NB4 (cell line): ENCODE results near the gene PCNX2.

Source experiments
- DNase-seq: peaks from one replicate; pipeline ENCODE4 v3.0.0; 2010; ENCODE audit warnings: low read depth
- H3K4me3 ChIP-seq: one replicate; pipeline ENCODE4 v1.5.1; 2011; ENCODE audit warnings: mild to moderate bottlenecking, low read depth, low read length, moderate library complexity
- MAX ChIP-seq: IDR thresholded peaks from 2 replicates; pipeline ENCODE4 v1.6.1; 2011; ENCODE audit warnings: low read depth, low read length
- MYC ChIP-seq: IDR thresholded peaks from 2 replicates; pipeline ENCODE4 v1.6.1; 2011; ENCODE audit warnings: low read depth, low read length
- POLR2A ChIP-seq: IDR thresholded peaks from 2 replicates; pipeline ENCODE4 v1.6.1; 2011; ENCODE audit warnings: mild to moderate bottlenecking; ENCODE audit not compliant: insufficient read length; ENCODE audit errors: extremely low read depth
- TF ChIP-seq, protein P1 (sequence below): IDR thresholded peaks from one replicate; pipeline ENCODE4 v1.5.1; 2012; ENCODE audit warnings: low read depth, low read length

Gene PCNX2

DNA sequence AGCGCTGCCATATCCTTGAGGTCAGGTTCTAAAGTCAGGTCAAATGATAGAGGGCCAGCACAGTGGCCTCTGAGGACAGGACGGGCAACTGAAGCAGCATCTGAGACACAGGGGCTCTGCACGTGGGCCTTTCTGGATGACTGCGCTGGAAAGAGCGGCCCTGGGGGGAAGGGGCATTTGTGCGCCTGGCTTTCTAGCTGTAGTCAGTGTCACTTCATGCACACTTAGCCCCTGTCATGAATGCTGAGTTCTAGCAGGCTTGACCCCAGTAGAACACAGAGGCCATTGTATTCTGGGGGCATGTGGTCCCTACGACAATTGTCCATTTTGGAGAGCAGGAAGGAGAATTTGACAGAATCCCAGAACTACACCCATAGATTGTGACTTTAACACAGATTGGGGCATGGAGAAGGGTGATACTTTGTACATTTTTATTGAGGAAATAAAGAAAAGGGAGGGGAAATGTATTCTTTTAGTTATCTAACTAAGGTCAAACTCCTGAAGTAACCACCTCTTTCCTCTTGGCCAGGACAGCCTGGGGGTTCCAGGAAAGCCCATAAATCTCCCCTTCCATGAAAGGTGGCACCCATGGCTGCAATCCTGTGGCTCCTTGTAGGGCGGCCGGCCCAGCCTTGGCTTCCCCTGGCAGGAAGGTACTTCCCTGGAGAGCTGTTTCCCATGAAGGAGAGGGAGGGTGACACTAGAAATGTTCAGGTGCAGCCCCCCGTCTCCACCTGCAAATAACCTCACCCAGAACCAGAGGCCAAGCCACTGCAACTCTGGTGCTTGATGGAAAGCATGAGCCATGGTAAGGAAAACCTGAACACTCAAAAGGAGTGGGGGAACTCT is 310.7 kb downstream of the PCNX2 start:
- DNase-seq, result no peak
- TF ChIP-seq MYC (no peak), POLR2A (no peak), MAX (no peak)
- TF ChIP-seq, protein P1, sequence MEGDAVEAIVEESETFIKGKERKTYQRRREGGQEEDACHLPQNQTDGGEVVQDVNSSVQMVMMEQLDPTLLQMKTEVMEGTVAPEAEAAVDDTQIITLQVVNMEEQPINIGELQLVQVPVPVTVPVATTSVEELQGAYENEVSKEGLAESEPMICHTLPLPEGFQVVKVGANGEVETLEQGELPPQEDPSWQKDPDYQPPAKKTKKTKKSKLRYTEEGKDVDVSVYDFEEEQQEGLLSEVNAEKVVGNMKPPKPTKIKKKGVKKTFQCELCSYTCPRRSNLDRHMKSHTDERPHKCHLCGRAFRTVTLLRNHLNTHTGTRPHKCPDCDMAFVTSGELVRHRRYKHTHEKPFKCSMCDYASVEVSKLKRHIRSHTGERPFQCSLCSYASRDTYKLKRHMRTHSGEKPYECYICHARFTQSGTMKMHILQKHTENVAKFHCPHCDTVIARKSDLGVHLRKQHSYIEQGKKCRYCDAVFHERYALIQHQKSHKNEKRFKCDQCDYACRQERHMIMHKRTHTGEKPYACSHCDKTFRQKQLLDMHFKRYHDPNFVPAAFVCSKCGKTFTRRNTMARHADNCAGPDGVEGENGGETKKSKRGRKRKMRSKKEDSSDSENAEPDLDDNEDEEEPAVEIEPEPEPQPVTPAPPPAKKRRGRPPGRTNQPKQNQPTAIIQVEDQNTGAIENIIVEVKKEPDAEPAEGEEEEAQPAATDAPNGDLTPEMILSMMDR, result no peak

GRCh38 chr1:232983817-232984567 is 311.5 kb downstream of the PCNX2 start:
- DNase-seq, result no peak
- no peak overlapping the region for H3K4me3 ChIP-seq
- TF ChIP-seq POLR2A (no peak), MYC (no peak), MAX (no peak)
- TF ChIP-seq, protein P1, result no peak

More for the DNA sequence above, 310.7 kb downstream of the PCNX2 start:
- no peak overlapping the region for H3K4me3 ChIP-seq

DNA sequence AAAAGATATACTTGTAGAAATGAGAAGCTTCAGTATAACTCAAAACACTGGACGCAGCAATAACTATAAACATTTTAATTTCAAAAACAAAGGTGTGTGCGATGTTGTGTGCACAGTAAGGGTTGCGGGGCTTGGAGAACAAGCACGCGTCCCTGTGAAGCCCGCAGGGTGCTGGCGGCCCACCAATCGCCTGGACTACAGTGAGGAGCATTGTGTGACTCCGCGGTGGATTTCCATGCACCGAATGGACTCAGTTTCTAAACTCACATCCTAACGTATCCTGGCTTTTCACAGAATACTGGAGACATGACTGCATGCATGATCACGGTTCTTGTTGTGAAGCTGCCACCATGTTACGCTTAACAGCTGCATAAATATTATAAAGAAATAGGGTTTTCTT is 312.1 kb downstream of the PCNX2 start:
- DNase-seq, result no peak
- TF ChIP-seq POLR2A (no peak), MYC (no peak), MAX (no peak)
- TF ChIP-seq, protein P1, result no peak

GRCh38 chr1:232982238-232982944 is 313.1 kb downstream of the PCNX2 start:
- H3K4me3 ChIP-seq, result no peak overlapping the region
- TF ChIP-seq POLR2A (no peak), MAX (no peak), MYC (no peak)
- TF ChIP-seq, protein P1, result no peak
- peak; percentile 23 for DNase-seq

More for the DNA sequence above, 312.1 kb downstream of the PCNX2 start:
- H3K4me3 ChIP-seq, result no peak overlapping the region

DNA sequence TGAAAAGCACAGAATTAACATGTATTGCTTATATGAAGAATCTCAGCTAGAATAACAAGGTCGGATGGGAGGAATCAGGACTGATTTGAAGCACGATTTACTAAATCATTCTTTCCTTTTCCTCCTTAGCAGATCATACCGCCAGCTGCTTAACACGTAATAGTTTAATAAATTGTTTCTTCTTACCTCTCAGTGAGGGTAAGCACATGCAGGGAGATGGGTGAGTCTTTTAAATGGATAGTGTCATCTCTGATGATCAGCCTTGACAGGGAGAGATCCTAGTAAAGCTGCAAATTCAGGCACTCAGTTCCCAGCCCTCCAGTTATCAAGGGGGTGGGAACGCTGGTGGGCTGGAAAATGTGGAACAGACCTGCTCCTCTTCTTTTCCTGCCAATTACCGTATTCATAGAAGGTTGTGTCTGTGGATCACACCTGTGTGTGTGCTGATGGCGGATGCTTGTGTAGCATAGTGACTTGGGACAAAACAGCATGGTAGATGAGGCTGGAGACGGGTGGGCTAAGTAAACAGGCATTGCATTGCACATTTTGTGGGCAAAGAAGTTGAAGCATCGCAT is 314.5 kb downstream of the PCNX2 start:
- H3K4me3 ChIP-seq, result no peak overlapping the region
- TF ChIP-seq MYC (no peak), MAX (no peak), POLR2A (no peak)
- TF ChIP-seq, protein P1, result no peak
- DNase-seq, result no peak
